ENCODE measurements around the gene LPIN1. TPM values are rescaled to one million over a fixed set of nuclear protein-coding genes. Genes with fewer than 3 reads are reported as not detected.

Gene LPIN1
- polyA plus RNA-seq, 2 of the 4 experiments (the other 2 are of a cell fraction), result 19.2 to 27.5 TPM

DNA sequence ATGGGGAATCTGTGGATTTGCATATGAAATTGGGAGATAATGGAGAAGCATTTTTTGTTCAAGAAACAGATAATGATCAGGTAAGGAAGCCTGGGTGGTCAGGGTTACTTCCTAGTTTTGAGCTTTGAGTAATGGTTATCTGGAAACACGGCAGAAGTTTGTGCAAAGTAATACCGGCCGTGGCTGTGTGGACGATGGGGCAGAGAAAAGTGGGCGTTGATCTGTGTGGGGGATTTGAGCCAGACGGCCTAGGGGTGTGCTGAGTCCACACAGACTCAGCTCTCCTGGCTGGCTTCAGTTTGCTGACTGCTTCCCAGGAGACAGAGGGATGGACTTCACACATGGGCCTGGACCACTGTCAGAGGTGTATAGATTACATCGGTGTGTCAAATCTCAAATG is 21.3 kb downstream of the LPIN1 start:
- 93% methylated on average over 7 of the region's 7 CpGs for WGBS (ENCODE audit: missing lambda C conversion rate)
- Histone ChIP-seq H3K4me1 (no peaks in the 10 kb centered on the region), H3K9me3 (no peaks in the 10 kb centered on the region), H3K4me2 (no peak overlapping the region), H3K4me3 (no peak overlapping the region), H3K27ac (no peak overlapping the region)
- no peak for FAIRE-seq
- CTCF ChIA-PET, result interaction anchor here (0.8 to 2.6 kb wide), 4 partner anchors 13 to 80 kb away, joined by 4 to 14 read pairs (median 6); no protein-coding TSS in a partner anchor
- no peak for DNase-seq (ENCODE audit: low read depth in 1 of 2, low spot score in 1 of 2)
- TF ChIP-seq, protein P1, sequence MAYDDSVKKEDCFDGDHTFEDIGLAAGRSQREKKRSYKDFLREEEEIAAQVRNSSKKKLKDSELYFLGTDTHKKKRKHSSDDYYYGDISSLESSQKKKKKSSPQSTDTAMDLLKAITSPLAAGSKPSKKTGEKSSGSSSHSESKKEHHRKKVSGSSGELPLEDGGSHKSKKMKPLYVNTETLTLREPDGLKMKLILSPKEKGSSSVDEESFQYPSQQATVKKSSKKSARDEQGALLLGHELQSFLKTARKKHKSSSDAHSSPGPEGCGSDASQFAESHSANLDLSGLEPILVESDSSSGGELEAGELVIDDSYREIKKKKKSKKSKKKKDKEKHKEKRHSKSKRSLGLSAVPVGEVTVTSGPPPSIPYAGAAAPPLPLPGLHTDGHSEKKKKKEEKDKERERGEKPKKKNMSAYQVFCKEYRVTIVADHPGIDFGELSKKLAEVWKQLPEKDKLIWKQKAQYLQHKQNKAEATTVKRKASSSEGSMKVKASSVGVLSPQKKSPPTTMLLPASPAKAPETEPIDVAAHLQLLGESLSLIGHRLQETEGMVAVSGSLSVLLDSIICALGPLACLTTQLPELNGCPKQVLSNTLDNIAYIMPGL (CRISPR knock-in tag; IDR thresholded peaks at IDR 0.05; ENCODE audit: borderline replicate concordance), result no peak
- no peak for TF ChIP-seq GATA3 (IDR thresholded peaks at IDR 0.05; ENCODE audit: borderline replicate concordance)
- no peak for TF ChIP-seq CTCF (IDR thresholded peaks at IDR 0.05)
- TF ChIP-seq, protein P2, sequence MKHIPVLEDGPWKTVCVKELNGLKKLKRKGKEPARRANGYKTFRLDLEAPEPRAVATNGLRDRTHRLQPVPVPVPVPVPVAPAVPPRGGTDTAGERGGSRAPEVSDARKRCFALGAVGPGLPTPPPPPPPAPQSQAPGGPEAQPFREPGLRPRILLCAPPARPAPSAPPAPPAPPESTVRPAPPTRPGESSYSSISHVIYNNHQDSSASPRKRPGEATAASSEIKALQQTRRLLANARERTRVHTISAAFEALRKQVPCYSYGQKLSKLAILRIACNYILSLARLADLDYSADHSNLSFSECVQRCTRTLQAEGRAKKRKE (CRISPR knock-in tag; IDR thresholded peaks at IDR 0.05; ENCODE audit: low read depth), result no peak
- TF ChIP-seq REST (IDR thresholded peaks at IDR 0.05), result no peak
- POLR2A ChIA-PET, result no interaction called here
- no peak for ATAC-seq

- CTCF ChIA-PET, result interaction anchor here (1.0 to 2.2 kb wide), 4 partner anchors 16 to 81 kb away, joined by 3 to 13 read pairs (median 4); no protein-coding TSS in a partner anchor
- Histone ChIP-seq H3K4me2 (no peak overlapping the region), H3K4me3 (no peak overlapping the region), H3K9me3 (no peaks in the 10 kb centered on the region), H3K27ac (no peak overlapping the region), H3K4me1 (no peaks in the 10 kb centered on the region)
- 88% methylated on average over 3 of the region's 3 CpGs for WGBS (ENCODE audit: missing lambda C conversion rate)
- FAIRE-seq, result no peak
- DNase-seq (ENCODE audit: low read depth in 1 of 2, low spot score in 1 of 2), result no peak
- ATAC-seq, result no peak
- POLR2A ChIA-PET, result no interaction called here
- no peak for TF ChIP-seq SMC3 (IDR thresholded peaks at IDR 0.05)
- no peak for TF ChIP-seq HEYL (CRISPR knock-in tag; IDR thresholded peaks at IDR 0.05)
- TF ChIP-seq HDAC2 (IDR thresholded peaks at IDR 0.05), result no peak
- no peak for TF ChIP-seq FOXS1 (CRISPR knock-in tag; IDR thresholded peaks at IDR 0.05)
- TF ChIP-seq, protein P3, sequence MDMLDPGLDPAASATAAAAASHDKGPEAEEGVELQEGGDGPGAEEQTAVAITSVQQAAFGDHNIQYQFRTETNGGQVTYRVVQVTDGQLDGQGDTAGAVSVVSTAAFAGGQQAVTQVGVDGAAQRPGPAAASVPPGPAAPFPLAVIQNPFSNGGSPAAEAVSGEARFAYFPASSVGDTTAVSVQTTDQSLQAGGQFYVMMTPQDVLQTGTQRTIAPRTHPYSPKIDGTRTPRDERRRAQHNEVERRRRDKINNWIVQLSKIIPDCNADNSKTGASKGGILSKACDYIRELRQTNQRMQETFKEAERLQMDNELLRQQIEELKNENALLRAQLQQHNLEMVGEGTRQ (IDR thresholded peaks at IDR 0.05), result no peak
- no peak for TF ChIP-seq RNF2 (IDR thresholded peaks at IDR 0.05; ENCODE audit: borderline replicate concordance, low read depth)
- no peak for TF ChIP-seq RARB (CRISPR knock-in tag; IDR thresholded peaks at IDR 0.05)
- no peak for TF ChIP-seq FOSB (CRISPR knock-in tag; IDR thresholded peaks at IDR 0.05)
- TF ChIP-seq MAZ (IDR thresholded peaks at IDR 0.05; ENCODE audit: borderline replicate concordance, low read depth, low read length), result no peak
These were observed 22.5 kb downstream of the LPIN1 start for GRCh38 chr2:11768946-11769345.

All from A549 (cell line).